ENCODE data around the gene SNX18.

The SNX18 gene, protein sequence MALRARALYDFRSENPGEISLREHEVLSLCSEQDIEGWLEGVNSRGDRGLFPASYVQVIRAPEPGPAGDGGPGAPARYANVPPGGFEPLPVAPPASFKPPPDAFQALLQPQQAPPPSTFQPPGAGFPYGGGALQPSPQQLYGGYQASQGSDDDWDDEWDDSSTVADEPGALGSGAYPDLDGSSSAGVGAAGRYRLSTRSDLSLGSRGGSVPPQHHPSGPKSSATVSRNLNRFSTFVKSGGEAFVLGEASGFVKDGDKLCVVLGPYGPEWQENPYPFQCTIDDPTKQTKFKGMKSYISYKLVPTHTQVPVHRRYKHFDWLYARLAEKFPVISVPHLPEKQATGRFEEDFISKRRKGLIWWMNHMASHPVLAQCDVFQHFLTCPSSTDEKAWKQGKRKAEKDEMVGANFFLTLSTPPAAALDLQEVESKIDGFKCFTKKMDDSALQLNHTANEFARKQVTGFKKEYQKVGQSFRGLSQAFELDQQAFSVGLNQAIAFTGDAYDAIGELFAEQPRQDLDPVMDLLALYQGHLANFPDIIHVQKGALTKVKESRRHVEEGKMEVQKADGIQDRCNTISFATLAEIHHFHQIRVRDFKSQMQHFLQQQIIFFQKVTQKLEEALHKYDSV

DNA sequence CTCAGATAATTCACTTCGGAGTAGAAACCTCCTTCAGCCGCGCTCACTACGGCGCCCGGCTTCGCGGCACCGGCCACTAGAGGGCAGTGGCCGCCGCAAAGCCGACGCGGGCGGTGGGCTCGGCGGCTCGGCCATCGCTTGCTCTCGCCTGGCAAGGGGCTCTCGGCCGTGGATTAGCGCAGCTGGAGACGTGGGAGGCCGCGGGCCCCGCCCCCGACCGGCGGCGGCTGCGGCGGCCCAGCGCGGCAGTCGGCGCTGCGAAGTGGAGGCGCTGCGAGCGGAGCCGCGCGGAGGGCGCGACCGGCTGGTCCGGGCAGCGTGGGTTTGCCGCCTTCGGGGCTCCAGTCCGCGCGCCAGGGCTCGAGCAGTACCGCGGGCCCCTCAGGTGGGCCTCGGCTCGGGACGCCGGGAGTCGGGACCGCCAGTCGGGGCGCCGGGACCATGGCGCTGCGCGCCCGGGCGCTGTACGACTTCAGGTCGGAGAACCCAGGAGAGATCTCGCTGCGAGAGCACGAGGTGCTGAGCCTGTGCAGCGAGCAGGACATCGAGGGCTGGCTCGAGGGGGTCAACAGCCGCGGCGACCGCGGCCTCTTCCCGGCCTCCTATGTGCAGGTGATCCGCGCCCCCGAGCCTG is at the start of gene SNX18:
Gene SNX18, plus strand, starts transcription at position 248 of the 634 bp plus-strand sequence. Its CDS starts 194 bp downstream, at position 442.
- TF ChIP-seq, protein P1, sequence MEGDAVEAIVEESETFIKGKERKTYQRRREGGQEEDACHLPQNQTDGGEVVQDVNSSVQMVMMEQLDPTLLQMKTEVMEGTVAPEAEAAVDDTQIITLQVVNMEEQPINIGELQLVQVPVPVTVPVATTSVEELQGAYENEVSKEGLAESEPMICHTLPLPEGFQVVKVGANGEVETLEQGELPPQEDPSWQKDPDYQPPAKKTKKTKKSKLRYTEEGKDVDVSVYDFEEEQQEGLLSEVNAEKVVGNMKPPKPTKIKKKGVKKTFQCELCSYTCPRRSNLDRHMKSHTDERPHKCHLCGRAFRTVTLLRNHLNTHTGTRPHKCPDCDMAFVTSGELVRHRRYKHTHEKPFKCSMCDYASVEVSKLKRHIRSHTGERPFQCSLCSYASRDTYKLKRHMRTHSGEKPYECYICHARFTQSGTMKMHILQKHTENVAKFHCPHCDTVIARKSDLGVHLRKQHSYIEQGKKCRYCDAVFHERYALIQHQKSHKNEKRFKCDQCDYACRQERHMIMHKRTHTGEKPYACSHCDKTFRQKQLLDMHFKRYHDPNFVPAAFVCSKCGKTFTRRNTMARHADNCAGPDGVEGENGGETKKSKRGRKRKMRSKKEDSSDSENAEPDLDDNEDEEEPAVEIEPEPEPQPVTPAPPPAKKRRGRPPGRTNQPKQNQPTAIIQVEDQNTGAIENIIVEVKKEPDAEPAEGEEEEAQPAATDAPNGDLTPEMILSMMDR (IDR thresholded peaks at IDR 0.05; ENCODE audit: borderline replicate concordance, insufficient read depth, low read depth, low read length), result peak; percentile 91
- H3K4me3 ChIP-seq (ENCODE audit: low read depth, low read length), result peak within 1 kb of the TSS; percentile 57

DNA sequence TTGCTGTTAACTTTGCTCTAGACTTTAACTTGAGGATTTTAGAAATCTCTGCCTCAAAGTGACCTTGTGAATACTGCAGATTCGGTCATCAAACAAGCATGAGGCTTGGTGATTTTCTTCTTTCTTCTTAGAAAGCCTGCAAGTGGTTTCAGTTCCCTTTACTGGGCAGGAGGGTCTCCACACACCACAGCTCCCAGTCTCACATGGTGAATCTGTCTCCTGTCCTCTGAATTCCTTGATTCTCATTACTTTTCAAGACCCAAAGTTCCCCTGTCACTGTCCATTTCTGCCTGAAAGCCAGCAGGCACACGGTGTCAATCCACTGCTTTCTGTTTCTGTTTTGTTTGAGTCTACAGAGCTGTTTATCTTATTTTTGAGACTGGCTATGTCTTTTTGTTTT is 47.9 kb upstream of the SNX18 start:
- no peak overlapping the region for H3K4me3 ChIP-seq (ENCODE audit: low read depth, low read length)
- TF ChIP-seq, protein P1 (IDR thresholded peaks at IDR 0.05; ENCODE audit: borderline replicate concordance, insufficient read depth, low read depth, low read length), result no peak

DNA sequence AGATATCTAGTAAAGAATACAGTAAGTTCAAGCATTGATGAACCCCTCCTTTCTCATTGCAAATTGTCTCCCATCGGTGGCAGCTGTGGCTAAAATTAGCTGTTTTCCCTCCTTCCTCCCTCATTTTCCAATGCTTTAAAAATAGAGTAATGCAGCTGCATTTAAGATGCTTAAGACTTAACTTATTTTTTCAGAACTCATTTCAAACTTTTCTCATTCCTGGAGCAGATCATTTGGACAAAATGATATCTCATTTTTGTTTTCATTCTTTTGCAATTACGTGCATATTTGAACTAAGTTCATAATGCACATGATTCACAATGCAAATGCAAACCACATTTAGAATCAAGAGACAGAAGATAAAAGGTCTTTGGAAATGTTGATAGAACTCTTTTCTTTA is 47.4 kb upstream of the SNX18 start:
- TF ChIP-seq, protein P1 (IDR thresholded peaks at IDR 0.05; ENCODE audit: borderline replicate concordance, insufficient read depth, low read depth, low read length), result no peak

DNA sequence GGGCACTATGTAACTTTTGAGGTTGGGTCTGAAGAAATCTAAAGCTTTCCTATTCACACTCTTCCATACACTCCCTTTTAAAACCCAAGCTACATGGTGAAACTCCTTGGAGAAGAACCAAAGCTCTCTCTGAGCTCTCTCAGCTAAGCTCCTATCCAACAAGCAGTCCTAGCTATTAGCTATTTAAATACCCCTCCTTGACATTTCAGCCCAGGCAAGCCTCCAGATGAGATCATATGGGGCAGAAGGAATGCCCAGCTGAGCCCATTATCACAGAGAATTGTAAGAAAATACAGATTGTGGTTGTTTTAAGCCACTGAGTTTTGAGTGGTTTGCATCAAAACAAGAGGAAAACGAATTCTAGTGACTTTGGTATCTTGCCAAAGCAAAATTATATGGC is 46.9 kb upstream of the SNX18 start:
- no peak overlapping the region for H3K4me3 ChIP-seq (ENCODE audit: low read depth, low read length)
- TF ChIP-seq, protein P1 (IDR thresholded peaks at IDR 0.05; ENCODE audit: borderline replicate concordance, insufficient read depth, low read depth, low read length), result no peak

More for the DNA sequence above, 47.4 kb upstream of the SNX18 start:
- no peak overlapping the region for H3K4me3 ChIP-seq (ENCODE audit: low read depth, low read length)

DNA sequence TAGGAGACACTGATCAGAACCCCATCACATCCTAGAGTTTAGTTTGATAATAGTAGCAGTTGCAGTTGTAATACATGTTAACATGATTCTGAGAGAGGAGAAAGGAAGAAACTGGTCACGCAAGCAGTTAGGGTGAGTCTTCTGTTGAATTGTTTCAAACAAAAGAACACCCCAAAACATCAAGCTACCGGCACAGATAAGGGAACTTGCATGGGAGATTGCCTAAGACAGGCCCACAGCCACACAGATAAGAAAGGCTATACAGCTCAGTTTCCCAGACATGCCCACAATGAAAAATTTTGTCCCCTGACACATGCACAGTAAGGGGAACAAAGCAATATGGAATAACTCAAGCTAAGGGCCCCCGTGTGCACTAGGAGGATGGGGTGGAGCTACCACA is 46.2 kb upstream of the SNX18 start:
- no peak overlapping the region for H3K4me3 ChIP-seq (ENCODE audit: low read depth, low read length)
- TF ChIP-seq, protein P1 (IDR thresholded peaks at IDR 0.05; ENCODE audit: borderline replicate concordance, insufficient read depth, low read depth, low read length), result no peak

DNA sequence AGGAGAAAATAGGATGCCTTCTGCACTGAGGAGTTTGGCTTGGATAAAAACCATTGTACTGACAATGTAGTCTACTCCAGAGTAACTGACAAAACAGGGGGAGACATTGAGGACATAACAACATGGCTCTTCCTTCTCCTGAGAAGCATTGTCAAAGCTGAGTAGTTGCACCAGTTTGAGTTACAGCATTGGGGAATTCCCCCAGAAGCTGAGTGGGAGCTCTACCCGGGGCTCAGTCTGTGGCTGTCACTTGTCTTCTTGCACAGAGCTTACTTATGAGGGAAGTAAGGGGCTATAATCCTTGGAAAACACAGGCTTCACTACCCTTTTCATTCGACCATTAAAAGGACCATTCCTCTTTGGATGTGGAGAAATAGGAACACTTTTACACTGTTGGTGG is 40.9 kb upstream of the SNX18 start:
- no peak overlapping the region for H3K4me3 ChIP-seq (ENCODE audit: low read depth, low read length)
- TF ChIP-seq, protein P1 (IDR thresholded peaks at IDR 0.05; ENCODE audit: borderline replicate concordance, insufficient read depth, low read depth, low read length), result no peak
